RWPE1 (cell line): ENCODE results near the gene MACROD1.
A peak's percentile ranks its signal among the peaks of the same experiment; 100 is the strongest.

Experiments used
- CTCF ChIA-PET: fragments of 350-600 bp; sonication (Branson Sonifier 250); formaldehyde crosslinking; extraction: SDS; loops from one replicate; lab custom pipeline; 2021; lab: Yijun Ruan, JAX
- POLR2A ChIA-PET: fragments of 400-600 bp; formaldehyde crosslinking; extraction: SDS; loops from one replicate; lab custom pipeline; 2020; ENCODE audit warnings: antibody characterized with exemption; ENCODE audit not compliant: low non-redundant PET; lab: Yijun Ruan, JAX
- DNase-seq: peaks from one replicate; pipeline ENCODE4 v3.0.0; 2012; ENCODE audit warnings: low spot score
- H3K27ac ChIP-seq: fragments of 450-650 bp; 2 replicates; pipeline ENCODE4 v1.5.1; 2017
- TF ChIP-seq, protein P1 (sequence below): fragments of 450-650 bp; conservative IDR thresholded peaks from 2 replicates; pipeline ENCODE4 v1.5.1; 2017; ENCODE audit warnings: low read depth, mild to moderate bottlenecking

The MACROD1 gene

DNA sequence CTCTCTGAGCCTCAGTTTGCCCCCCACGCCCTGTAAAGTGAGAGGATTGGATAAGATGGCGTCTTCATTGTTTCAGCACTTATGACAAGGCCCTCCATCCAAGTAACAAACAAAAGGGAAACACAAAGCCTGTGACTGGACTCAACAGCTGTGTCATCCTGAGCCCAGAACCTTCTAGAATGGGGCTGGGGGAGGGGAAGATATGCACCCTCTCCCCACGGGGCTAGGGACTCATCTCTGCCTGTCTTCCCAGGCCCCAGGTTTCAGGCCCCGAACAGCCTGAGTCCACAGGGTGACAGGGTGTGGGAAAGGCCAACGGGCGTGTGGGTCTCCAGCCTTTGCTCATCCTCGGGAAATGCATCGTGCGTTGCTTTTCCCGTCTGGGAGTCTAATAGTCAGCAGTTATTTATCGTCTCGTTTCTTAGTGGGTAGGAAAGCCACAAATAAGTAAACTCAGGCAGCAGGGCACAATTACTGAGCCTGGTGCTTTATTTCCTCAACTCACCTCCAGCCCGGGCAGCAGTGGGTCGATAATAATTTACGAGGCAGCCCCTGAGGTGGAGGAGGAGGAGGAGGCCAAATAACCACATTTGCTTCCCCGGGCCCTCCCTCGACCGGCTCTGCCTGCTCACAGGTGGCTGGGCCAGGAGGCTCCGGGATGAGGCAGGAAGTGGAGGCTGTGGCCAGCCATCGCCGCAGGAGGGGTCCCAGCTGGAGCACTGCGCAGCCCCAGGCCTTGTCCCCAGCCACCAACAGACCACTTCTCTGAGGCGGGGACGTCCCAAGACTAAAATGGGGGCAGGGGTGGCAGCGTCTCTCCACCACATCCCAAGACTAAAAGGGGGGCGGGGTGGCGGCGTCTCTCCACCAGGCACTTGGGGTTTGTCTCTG, 75.8 kb downstream of the MACROD1 start:
- TF ChIP-seq, protein P1, sequence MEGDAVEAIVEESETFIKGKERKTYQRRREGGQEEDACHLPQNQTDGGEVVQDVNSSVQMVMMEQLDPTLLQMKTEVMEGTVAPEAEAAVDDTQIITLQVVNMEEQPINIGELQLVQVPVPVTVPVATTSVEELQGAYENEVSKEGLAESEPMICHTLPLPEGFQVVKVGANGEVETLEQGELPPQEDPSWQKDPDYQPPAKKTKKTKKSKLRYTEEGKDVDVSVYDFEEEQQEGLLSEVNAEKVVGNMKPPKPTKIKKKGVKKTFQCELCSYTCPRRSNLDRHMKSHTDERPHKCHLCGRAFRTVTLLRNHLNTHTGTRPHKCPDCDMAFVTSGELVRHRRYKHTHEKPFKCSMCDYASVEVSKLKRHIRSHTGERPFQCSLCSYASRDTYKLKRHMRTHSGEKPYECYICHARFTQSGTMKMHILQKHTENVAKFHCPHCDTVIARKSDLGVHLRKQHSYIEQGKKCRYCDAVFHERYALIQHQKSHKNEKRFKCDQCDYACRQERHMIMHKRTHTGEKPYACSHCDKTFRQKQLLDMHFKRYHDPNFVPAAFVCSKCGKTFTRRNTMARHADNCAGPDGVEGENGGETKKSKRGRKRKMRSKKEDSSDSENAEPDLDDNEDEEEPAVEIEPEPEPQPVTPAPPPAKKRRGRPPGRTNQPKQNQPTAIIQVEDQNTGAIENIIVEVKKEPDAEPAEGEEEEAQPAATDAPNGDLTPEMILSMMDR, result no peak
- DNase-seq, result no peak
- peak overlapping the region; percentile 76 for H3K27ac ChIP-seq
- CTCF ChIA-PET, result interaction anchor here (0.7 kb wide), 1 partner anchor 64 kb away, joined by 3 read pairs; no protein-coding TSS in a partner anchor
- POLR2A ChIA-PET, result no interaction called here

GRCh38 chr11:64089493-64089892, 76.4 kb downstream of the MACROD1 start:
- no peak for DNase-seq
- TF ChIP-seq, protein P1, result no peak

DNA sequence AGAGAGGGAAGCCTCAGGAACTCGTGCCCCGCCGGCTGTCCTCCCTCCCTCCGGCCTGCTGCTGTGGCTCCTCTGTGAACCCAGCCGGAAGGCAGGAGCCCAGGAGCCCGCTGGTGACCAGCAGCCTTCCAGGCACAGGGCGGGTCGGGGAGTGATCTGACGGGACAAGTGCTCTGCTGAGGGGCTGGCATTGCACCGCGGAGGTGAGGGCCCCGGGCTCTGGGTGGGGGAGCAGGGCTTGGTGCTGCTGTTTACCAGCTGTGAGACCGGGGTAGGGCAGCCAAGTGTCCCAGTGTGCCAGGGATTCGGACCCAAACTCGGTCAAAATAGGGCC, 76.9 kb downstream of the MACROD1 start:
- TF ChIP-seq, protein P1, result no peak
- peak overlapping the region; percentile 76 for H3K27ac ChIP-seq
- no peak for DNase-seq
- CTCF ChIA-PET, result interaction anchor here (1.8 kb wide), 1 partner anchor 14 kb away, joined by 4 read pairs; no protein-coding TSS in a partner anchor
- POLR2A ChIA-PET, result no interaction called here

More at GRCh38 chr11:64089493-64089892, 76.4 kb downstream of the MACROD1 start:
- H3K27ac ChIP-seq, result peak overlapping the region; percentile 76; the same call in 1 of the 2 replicates
- CTCF ChIA-PET, result interaction anchor here (0.7 to 1.8 kb wide), 2 partner anchors 15 to 63 kb away, joined by 3 to 4 read pairs; no protein-coding TSS in a partner anchor
- POLR2A ChIA-PET, result no interaction called here

DNA sequence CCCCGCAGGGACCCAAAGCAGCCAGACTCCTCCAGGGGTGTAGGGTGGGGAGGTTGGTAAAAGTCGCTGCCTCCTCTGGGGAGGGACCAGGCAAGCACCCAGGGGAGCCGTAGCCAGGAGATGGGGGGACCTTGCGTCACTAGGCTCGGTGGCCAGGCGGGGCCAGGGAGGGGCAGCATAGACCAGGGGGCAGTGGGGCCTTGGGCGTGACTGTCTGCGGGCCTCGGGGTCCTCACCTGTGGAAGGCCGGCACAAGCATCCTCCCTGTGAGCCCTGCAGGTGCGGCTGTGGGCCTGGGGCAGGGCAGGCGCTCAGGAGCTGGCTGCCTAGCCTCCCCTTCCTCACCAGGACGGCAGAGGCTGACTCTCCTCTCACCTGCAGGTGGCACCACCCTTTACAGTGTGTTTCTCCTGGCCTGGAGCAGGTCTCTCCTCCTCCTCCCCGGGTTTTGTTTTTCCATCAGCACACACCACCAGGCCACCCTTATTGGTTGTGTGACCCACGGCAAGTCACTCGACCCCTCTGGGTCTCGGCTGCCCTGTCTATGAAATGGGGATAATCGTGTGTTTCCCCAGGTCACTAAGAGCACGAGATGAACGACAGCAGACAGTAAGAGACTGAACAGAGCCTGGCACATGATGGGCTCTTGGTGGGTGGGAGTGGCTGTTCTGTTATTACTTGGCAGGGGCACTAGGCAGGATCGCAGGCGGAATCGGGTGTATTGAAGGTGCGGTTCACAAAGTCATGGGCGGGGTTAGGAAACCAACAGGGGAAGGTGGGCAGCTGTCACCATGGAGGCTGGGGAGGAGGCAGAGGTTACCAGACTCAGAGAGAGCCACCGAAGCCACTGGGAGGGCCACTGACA, 77.5 kb downstream of the MACROD1 start:
- TF ChIP-seq, protein P1, result peak; percentile 21; the same call in 1 of the 2 replicates
- CTCF ChIA-PET, result interaction anchor here (1.8 kb wide), 1 partner anchor 14 kb away, joined by 4 read pairs; no protein-coding TSS in a partner anchor
- POLR2A ChIA-PET, result no interaction called here
- DNase-seq, result no peak
- peak overlapping the region; percentile 76 for H3K27ac ChIP-seq

DNA sequence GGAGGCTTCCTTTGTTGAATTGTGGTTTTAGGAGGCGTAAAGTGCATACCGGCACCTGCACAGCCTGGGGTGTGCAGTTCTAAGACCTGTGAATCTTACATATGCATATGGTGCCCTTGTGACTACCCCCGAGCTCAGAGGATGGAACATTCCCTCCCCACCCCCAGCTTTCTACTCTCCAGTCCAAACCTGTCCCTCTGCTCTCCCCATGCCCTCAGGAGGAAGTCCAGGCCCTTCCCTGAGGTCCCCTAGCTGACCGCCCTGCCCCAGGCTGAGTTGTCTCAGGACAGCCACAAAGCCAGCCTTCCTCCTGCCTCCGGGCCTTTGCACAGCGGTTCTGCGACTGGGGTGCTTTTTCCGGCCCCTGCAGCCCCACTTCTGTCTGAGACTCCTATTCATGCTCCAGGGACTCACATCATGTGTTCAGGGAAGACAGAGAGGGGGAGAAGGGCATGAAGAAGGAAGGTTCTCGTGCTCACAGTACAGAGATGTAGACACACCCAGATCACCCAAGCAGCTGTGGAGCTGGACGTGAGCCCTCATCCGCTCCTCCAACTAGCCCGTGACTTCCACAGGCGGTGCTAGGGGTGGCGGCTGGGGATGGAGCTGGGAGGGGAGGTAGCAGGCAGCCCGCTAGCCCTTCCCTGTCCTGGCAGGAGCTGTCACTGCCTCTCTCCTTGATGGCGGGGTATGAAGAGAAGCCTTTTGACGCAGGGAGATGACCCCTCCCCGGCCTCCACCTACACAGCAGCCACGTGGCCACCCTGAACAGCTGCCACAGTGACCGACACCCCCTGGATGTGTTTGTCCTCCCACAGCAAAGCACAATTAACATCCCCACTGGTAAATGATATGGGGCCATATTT, 79.4 kb downstream of the MACROD1 start:
- CTCF ChIA-PET, result interaction anchor here (0.6 kb wide), 1 partner anchor 103 kb away, joined by 3 read pairs; no protein-coding TSS in a partner anchor

More for the DNA sequence above, 79.4 kb downstream of the MACROD1 start:
- POLR2A ChIA-PET, result no interaction called here
- TF ChIP-seq, protein P1, result no peak
- H3K27ac ChIP-seq, result peak overlapping the region; percentile 76
- DNase-seq, result no peak
